Stimulated activated CD8-positive, alpha-beta memory T cell treated with anti-CD3 and anti-CD28 coated beads, Interleukin-12 subunit alpha, Interleukin-12 subunit beta, amount 100 ng/mL, for 1 hour (primary cell): ENCODE measurements around the gene DUXA.

Source experiments
- DNase-seq: peaks from one replicate; pipeline ENCODE4 v3.0.0-alpha.2; 2020; ENCODE audit warnings: low read depth

DUXA gene

GRCh38 chr19:57105976-57106721 is 61.1 kb downstream of the DUXA start:
- DNase-seq, result no peak
